ENCODE measurements around the gene BANP. TPM values are rescaled to one million over a fixed set of nuclear protein-coding genes. Genes with fewer than 3 reads are reported as not detected.
"Not testable (repeated sequence)": the region's sequence is repeated elsewhere in the genome, so short reads cannot be mapped to it uniquely, and the experiment has no call there.

BANP gene
- total RNA-seq, 2 experiments from 2014 or later, result 39.6 to 58.0 TPM

- H3K79me2 ChIP-seq (ENCODE audit: insufficient read depth, low read depth, low read length); POLR2A ChIA-PET; CTCF ChIA-PET (ENCODE audit: unreplicated experiment); H3K9me2 ChIP-seq (ENCODE audit: insufficient read depth, low read length); H3K4me1 ChIP-seq (ENCODE audit: insufficient read depth, low read length, poor library complexity, severe bottlenecking); intact Hi-C loops (cut with micrococcal nuclease; ENCODE audit: unreplicated experiment); H3K4me2 ChIP-seq (ENCODE audit: low read length); H2AFZ ChIP-seq (ENCODE audit: low read length); H3K9me3 ChIP-seq (ENCODE audit: low read length); BruUV-seq (replicated peaks); H3K27ac ChIP-seq (ENCODE audit: low read depth, low read length, poor library complexity, severe bottlenecking); H3K4me3 ChIP-seq (ENCODE audit: low read depth, low read length, poor library complexity, severe bottlenecking); DNase-seq (ENCODE audit: low spot score); H4K20me1 ChIP-seq (ENCODE audit: insufficient read depth, low read length): not testable (repeated sequence)
- H3K36me3 ChIP-seq (ENCODE audit: insufficient read depth, low read length), result peaks cover 39% of the 10 kb centered on the region
Measured at GRCh38 chr16:87998992-87999391, 47.8 kb downstream of the BANP start.

GRCh38 chr16:88002211-88002610 lies 51.0 kb downstream of the BANP start:
- no peaks in the 10 kb centered on the region for H3K4me1 ChIP-seq (ENCODE audit: insufficient read depth, low read length, poor library complexity, severe bottlenecking)
- 0 out of 2 replicates have a peak, but pooled peaks cover 3% of the 10 kb centered on the region for H4K20me1 ChIP-seq (ENCODE audit: insufficient read depth, low read length)
- H2AFZ ChIP-seq (ENCODE audit: low read length), result no peak overlapping the region
- peaks cover 45% of the 10 kb centered on the region for H3K36me3 ChIP-seq (ENCODE audit: insufficient read depth, low read length)
- H3K9me3 ChIP-seq (ENCODE audit: low read length), result no peaks in the 10 kb centered on the region
- no peak for TF ChIP-seq CTCF (conservative IDR thresholded peaks at IDR 0.05; ENCODE audit: low read length)
- TF ChIP-seq EZH2phosphoT487 (IDR thresholded peaks at IDR 0.05; ENCODE audit: borderline replicate concordance, low read depth, low read length), result no peak
- H3K79me2 ChIP-seq (ENCODE audit: insufficient read depth, low read depth, low read length), result peaks cover 7% of the 10 kb centered on the region; the same call in 1 of the 2 replicates
- H3K27ac ChIP-seq (ENCODE audit: low read depth, low read length, poor library complexity, severe bottlenecking), result no peak overlapping the region
- H3K4me3 ChIP-seq (ENCODE audit: low read depth, low read length, poor library complexity, severe bottlenecking), result no peak overlapping the region
- intact Hi-C loops (cut with micrococcal nuclease; ENCODE audit: unreplicated experiment), result no loop called here
- CTCF ChIA-PET (ENCODE audit: unreplicated experiment), result no interaction called here
- H3K4me2 ChIP-seq (ENCODE audit: low read length), result no peak overlapping the region
- no TSS peak for BruUV-seq (replicated peaks)
- H3K9me2 ChIP-seq (ENCODE audit: insufficient read depth, low read length), result no peaks in the 10 kb centered on the region
- POLR2A ChIA-PET, result interaction anchor here (0.8 kb wide), 1 partner anchor 16 kb away, joined by 3 read pairs; no protein-coding TSS in a partner anchor
- no peak for DNase-seq (ENCODE audit: low spot score)

GRCh38 chr16:88002749-88003148 lies 51.5 kb downstream of the BANP start:
- no peak overlapping the region for H3K4me2 ChIP-seq (ENCODE audit: low read length)
- TF ChIP-seq EZH2phosphoT487 (IDR thresholded peaks at IDR 0.05; ENCODE audit: borderline replicate concordance, low read depth, low read length), result no peak
- no peak for TF ChIP-seq CTCF (conservative IDR thresholded peaks at IDR 0.05; ENCODE audit: low read length)
- H3K9me2 ChIP-seq (ENCODE audit: insufficient read depth, low read length), result no peaks in the 10 kb centered on the region
- no peak overlapping the region for H3K27ac ChIP-seq (ENCODE audit: low read depth, low read length, poor library complexity, severe bottlenecking)
- peaks cover 7% of the 10 kb centered on the region; the same call in 1 of the 2 replicates for H3K79me2 ChIP-seq (ENCODE audit: insufficient read depth, low read depth, low read length)
- intact Hi-C loops (cut with micrococcal nuclease; ENCODE audit: unreplicated experiment), result no loop called here
- H3K4me1 ChIP-seq (ENCODE audit: insufficient read depth, low read length, poor library complexity, severe bottlenecking), result no peaks in the 10 kb centered on the region
- no peak overlapping the region for H3K4me3 ChIP-seq (ENCODE audit: low read depth, low read length, poor library complexity, severe bottlenecking)
- 0 out of 2 replicates have a peak, but pooled peaks cover 3% of the 10 kb centered on the region for H4K20me1 ChIP-seq (ENCODE audit: insufficient read depth, low read length)
- peaks cover 44% of the 10 kb centered on the region for H3K36me3 ChIP-seq (ENCODE audit: insufficient read depth, low read length)
- ChIA-PET POLR2A (no interaction called here), CTCF (ENCODE audit: unreplicated experiment) (no interaction called here)
- no TSS peak for BruUV-seq (replicated peaks)
- no peak overlapping the region for H2AFZ ChIP-seq (ENCODE audit: low read length)
- H3K9me3 ChIP-seq (ENCODE audit: low read length), result no peaks in the 10 kb centered on the region
- no peak for DNase-seq (ENCODE audit: low spot score)
